Activated T-helper 17 cell treated with anti-CD3 and anti-CD28 coated beads, Interleukin-2, amount 50 U/mL, for 72 hours (primary cell): ENCODE measurements around the gene SNX2. TPM values are rescaled to one million over a fixed set of nuclear protein-coding genes. Genes with fewer than 3 reads are reported as not detected.
"Not testable (repeated sequence)": the region's sequence is repeated elsewhere in the genome, so short reads cannot be mapped to it uniquely, and the experiment has no call there.

Experiments used
- ATAC-seq: fragments of 150-1000 bp; cut with Tn5 transposase; replicated peaks from 2 replicates; pipeline ENCODE4 v1.10.0; 2021; ENCODE audit warnings: mild to moderate bottlenecking, moderate library complexity
- H3K27ac Mint-ChIP-seq: one replicate; pipeline ENCODE4 v1.8.0; 2022; ENCODE audit warnings: mixed read lengths
- H3K27me3 Mint-ChIP-seq: one replicate; pipeline ENCODE4 v1.8.0; 2022; ENCODE audit warnings: mixed read lengths
- H3K36me3 Mint-ChIP-seq: one replicate; pipeline ENCODE4 v1.8.0; 2022; ENCODE audit warnings: low read depth, mild to moderate bottlenecking, mixed read lengths
- H3K4me1 Mint-ChIP-seq: one replicate; pipeline ENCODE4 v1.8.0; 2022; ENCODE audit warnings: mixed read lengths
- H3K4me3 Mint-ChIP-seq: one replicate; pipeline ENCODE4 v1.8.0; 2022; ENCODE audit warnings: mild to moderate bottlenecking, mixed read lengths
- H3K9me3 Mint-ChIP-seq: one replicate; pipeline ENCODE4 v1.8.0; 2022; ENCODE audit warnings: mixed read lengths
- total RNA-seq, 2 donors: library from RNA; stranded (reverse); gene quantifications; one replicate each; pipeline ENCODE4 v1.2.3, GENCODE V29; 2022

SNX2 gene
- total RNA-seq, 2 donors from 2014 or later: 38.3 to 47.5 TPM

GRCh38 chr5:122844136-122844909 lies 69.4 kb downstream of the SNX2 start:
- Mint-ChIP-seq H3K9me3 (no peaks in the 10 kb centered on the region), H3K36me3 (no peaks in the 10 kb centered on the region), H3K27me3 (no peaks in the 10 kb centered on the region), H3K4me3 (peak overlapping the region; percentile 92), H3K27ac (peak overlapping the region; percentile 90), H3K4me1 (peaks cover 11% of the 10 kb centered on the region)
- peak; percentile 9 for ATAC-seq

GRCh38 chr5:122844910-122845228 lies 70.0 kb downstream of the SNX2 start:
- H3K9me3 Mint-ChIP-seq: no peaks in the 10 kb centered on the region
- H3K4me3 Mint-ChIP-seq: peak overlapping the region; percentile 92
- H3K27ac Mint-ChIP-seq: peak overlapping the region; percentile 90
- H3K36me3 Mint-ChIP-seq: no peaks in the 10 kb centered on the region
- peaks cover 14% of the 10 kb centered on the region for H3K4me1 Mint-ChIP-seq
- no peaks in the 10 kb centered on the region for H3K27me3 Mint-ChIP-seq
- ATAC-seq: peak; percentile 31

- Mint-ChIP-seq H3K27ac (peak within 1 kb of the TSS; percentile 90), H3K9me3 (no peaks in the 10 kb centered on the region)
These were observed 70.6 kb downstream of the SNX2 start, which contains the start of gene SNX24 for GRCh38 chr5:122845229-122846050. TSS of gene SNX24 (plus strand) at chr5:122845613. CDS start at chr5:122845634, 21 bp downstream.

GRCh38 chr5:122846051-122846550 lies 71.2 kb downstream of the SNX2 start:
- no peaks in the 10 kb centered on the region for H3K36me3 Mint-ChIP-seq
- peaks cover 10% of the 10 kb centered on the region for H3K4me1 Mint-ChIP-seq
- H3K9me3 Mint-ChIP-seq: no peaks in the 10 kb centered on the region
- ATAC-seq: no peak
- no peaks in the 10 kb centered on the region for H3K27me3 Mint-ChIP-seq
- H3K4me3 Mint-ChIP-seq: peak overlapping the region; percentile 73
- H3K27ac Mint-ChIP-seq: peak overlapping the region; percentile 81

More at GRCh38 chr5:122845229-122846050, 70.6 kb downstream of the SNX2 start, which contains the start of gene SNX24:
- ATAC-seq: peak; percentile 93
- H3K36me3 Mint-ChIP-seq: no peaks in the 10 kb centered on the region
- peak within 1 kb of the TSS; percentile 92 for H3K4me3 Mint-ChIP-seq
- H3K4me1 Mint-ChIP-seq: peaks cover 14% of the 10 kb centered on the region
- H3K27me3 Mint-ChIP-seq: no peaks in the 10 kb centered on the region

- no peaks in the 10 kb centered on the region for H3K27me3 Mint-ChIP-seq
- ATAC-seq: no peak
- H3K4me3 Mint-ChIP-seq: no peak overlapping the region
- no peaks in the 10 kb centered on the region for H3K36me3 Mint-ChIP-seq
- H3K27ac Mint-ChIP-seq: no peak overlapping the region
- H3K4me1 Mint-ChIP-seq: peaks cover 10% of the 10 kb centered on the region
- no peaks in the 10 kb centered on the region for H3K9me3 Mint-ChIP-seq
These were observed 72.8 kb downstream of the SNX2 start for GRCh38 chr5:122847687-122848081.

- H3K4me1 Mint-ChIP-seq: peaks cover 10% of the 10 kb centered on the region
- ATAC-seq: no peak
- no peaks in the 10 kb centered on the region for H3K36me3 Mint-ChIP-seq
- no peak overlapping the region for H3K4me3 Mint-ChIP-seq
- no peaks in the 10 kb centered on the region for H3K27me3 Mint-ChIP-seq
- H3K9me3 Mint-ChIP-seq: no peaks in the 10 kb centered on the region
- H3K27ac Mint-ChIP-seq: peak overlapping the region; percentile 1
These were observed 74.9 kb downstream of the SNX2 start for GRCh38 chr5:122849771-122850170.

- H3K4me1 Mint-ChIP-seq, H3K27me3 Mint-ChIP-seq, H3K36me3 Mint-ChIP-seq, H3K4me3 Mint-ChIP-seq, H3K9me3 Mint-ChIP-seq, ATAC-seq, H3K27ac Mint-ChIP-seq: not testable (repeated sequence)
These were observed 82.7 kb downstream of the SNX2 start for GRCh38 chr5:122857538-122857937.

GRCh38 chr5:122858451-122858850 lies 83.6 kb downstream of the SNX2 start:
- H3K4me3 Mint-ChIP-seq: no peak overlapping the region
- H3K27me3 Mint-ChIP-seq: no peaks in the 10 kb centered on the region
- H3K9me3 Mint-ChIP-seq: no peaks in the 10 kb centered on the region
- no peak for ATAC-seq
- no peaks in the 10 kb centered on the region for H3K36me3 Mint-ChIP-seq
- no peaks in the 10 kb centered on the region for H3K4me1 Mint-ChIP-seq
- H3K27ac Mint-ChIP-seq: no peak overlapping the region

- H3K27ac Mint-ChIP-seq: no peak overlapping the region
- no peak for ATAC-seq
- peaks cover 12% of the 10 kb centered on the region for H3K4me1 Mint-ChIP-seq
- no peaks in the 10 kb centered on the region for H3K36me3 Mint-ChIP-seq
- peak overlapping the region; percentile 73 for H3K4me3 Mint-ChIP-seq
- no peaks in the 10 kb centered on the region for H3K9me3 Mint-ChIP-seq
- no peaks in the 10 kb centered on the region for H3K27me3 Mint-ChIP-seq
These were observed 88.4 kb downstream of the SNX2 start for GRCh38 chr5:122863240-122863639.

GRCh38 chr5:122863721-122864120 lies 88.8 kb downstream of the SNX2 start:
- H3K9me3 Mint-ChIP-seq: no peaks in the 10 kb centered on the region
- H3K36me3 Mint-ChIP-seq: no peaks in the 10 kb centered on the region
- H3K4me1 Mint-ChIP-seq: peaks cover 12% of the 10 kb centered on the region
- H3K4me3 Mint-ChIP-seq: peak overlapping the region; percentile 73
- H3K27me3 Mint-ChIP-seq: no peaks in the 10 kb centered on the region
- no peak for ATAC-seq
- peak overlapping the region; percentile 94 for H3K27ac Mint-ChIP-seq

GRCh38 chr5:122864400-122864799 lies 89.5 kb downstream of the SNX2 start:
- Mint-ChIP-seq H3K4me1 (peaks cover 12% of the 10 kb centered on the region), H3K27ac (peak overlapping the region; percentile 94), H3K36me3 (no peaks in the 10 kb centered on the region), H3K4me3 (peak overlapping the region; percentile 73), H3K9me3 (no peaks in the 10 kb centered on the region), H3K27me3 (no peaks in the 10 kb centered on the region)
- peak; percentile 95 for ATAC-seq

GRCh38 chr5:122864842-122865241 lies 90.0 kb downstream of the SNX2 start:
- peak overlapping the region; percentile 94 for H3K27ac Mint-ChIP-seq
- no peaks in the 10 kb centered on the region for H3K27me3 Mint-ChIP-seq
- peak overlapping the region; percentile 73 for H3K4me3 Mint-ChIP-seq
- H3K9me3 Mint-ChIP-seq: no peaks in the 10 kb centered on the region
- peaks cover 12% of the 10 kb centered on the region for H3K4me1 Mint-ChIP-seq
- peak; percentile 54 for ATAC-seq
- no peaks in the 10 kb centered on the region for H3K36me3 Mint-ChIP-seq

- ATAC-seq: no peak
- no peaks in the 10 kb centered on the region for H3K36me3 Mint-ChIP-seq
- peak overlapping the region; percentile 35 for H3K27ac Mint-ChIP-seq
- no peak overlapping the region for H3K4me3 Mint-ChIP-seq
- H3K4me1 Mint-ChIP-seq: peaks cover 6% of the 10 kb centered on the region
- no peaks in the 10 kb centered on the region for H3K9me3 Mint-ChIP-seq
- H3K27me3 Mint-ChIP-seq: no peaks in the 10 kb centered on the region
These were observed 95.5 kb downstream of the SNX2 start for GRCh38 chr5:122870219-122870856.

- no peak for ATAC-seq
- no peak overlapping the region for H3K4me3 Mint-ChIP-seq
- H3K9me3 Mint-ChIP-seq: no peaks in the 10 kb centered on the region
- H3K4me1 Mint-ChIP-seq: peaks cover 6% of the 10 kb centered on the region
- H3K27me3 Mint-ChIP-seq: no peaks in the 10 kb centered on the region
- no peak overlapping the region for H3K27ac Mint-ChIP-seq
- H3K36me3 Mint-ChIP-seq: no peaks in the 10 kb centered on the region
These were observed 96.8 kb downstream of the SNX2 start for GRCh38 chr5:122871661-122872060.
